ENCODE data around the gene RPS6KA4. TPM values are rescaled to one million over a fixed set of nuclear protein-coding genes. Genes with fewer than 3 reads are reported as not detected.

Gene RPS6KA4
- total RNA-seq, 1 donor from 2014 or later, result 18.7 TPM

DNA sequence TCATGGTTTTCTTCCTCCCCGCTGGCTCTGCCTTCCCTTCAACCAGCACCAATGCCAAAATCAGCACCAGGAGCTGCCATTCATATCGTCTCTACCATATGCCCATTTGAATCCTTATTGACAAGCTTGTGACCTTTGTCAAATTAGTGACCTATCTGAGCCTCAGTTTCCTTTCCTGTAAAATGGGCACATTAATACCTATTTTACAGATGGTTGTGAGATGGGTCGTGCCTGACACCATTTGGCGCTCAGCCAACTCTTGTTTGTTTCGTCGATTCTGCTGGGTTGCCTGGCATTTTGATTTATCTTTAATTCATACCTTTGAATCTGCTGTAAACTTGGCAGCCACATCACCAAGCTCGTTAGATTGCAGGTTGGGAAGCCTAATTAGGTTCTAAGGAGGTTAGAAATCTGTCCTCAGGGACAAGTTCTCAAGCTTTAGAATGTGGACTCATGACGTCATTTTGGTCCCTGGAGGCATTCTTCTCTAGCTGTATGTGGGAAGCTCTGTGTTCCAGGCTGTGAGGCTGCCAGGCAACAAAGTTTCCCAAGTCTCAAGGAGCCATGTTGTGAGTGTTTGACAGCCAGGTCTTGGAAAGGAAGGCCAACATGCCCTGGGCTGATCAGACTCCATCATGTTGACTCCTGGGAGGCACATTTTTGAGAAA is 61.0 kb downstream of the RPS6KA4 start:
- no peak for DNase-seq (ENCODE audit: low spot score, unreplicated experiment)
- Mint-ChIP-seq H3K4me1 (ENCODE audit: low read depth) (peaks cover 3% of the 10 kb centered on the region), H3K27ac (no peak overlapping the region), H3K9me3 (ENCODE audit: low read depth) (peaks cover 8% of the 10 kb centered on the region), H3K4me3 (ENCODE audit: low read depth) (no peak overlapping the region), H3K36me3 (ENCODE audit: insufficient read depth) (peaks cover 3% of the 10 kb centered on the region), H3K27me3 (peaks cover 13% of the 10 kb centered on the region)
- TF ChIP-seq, protein P1, sequence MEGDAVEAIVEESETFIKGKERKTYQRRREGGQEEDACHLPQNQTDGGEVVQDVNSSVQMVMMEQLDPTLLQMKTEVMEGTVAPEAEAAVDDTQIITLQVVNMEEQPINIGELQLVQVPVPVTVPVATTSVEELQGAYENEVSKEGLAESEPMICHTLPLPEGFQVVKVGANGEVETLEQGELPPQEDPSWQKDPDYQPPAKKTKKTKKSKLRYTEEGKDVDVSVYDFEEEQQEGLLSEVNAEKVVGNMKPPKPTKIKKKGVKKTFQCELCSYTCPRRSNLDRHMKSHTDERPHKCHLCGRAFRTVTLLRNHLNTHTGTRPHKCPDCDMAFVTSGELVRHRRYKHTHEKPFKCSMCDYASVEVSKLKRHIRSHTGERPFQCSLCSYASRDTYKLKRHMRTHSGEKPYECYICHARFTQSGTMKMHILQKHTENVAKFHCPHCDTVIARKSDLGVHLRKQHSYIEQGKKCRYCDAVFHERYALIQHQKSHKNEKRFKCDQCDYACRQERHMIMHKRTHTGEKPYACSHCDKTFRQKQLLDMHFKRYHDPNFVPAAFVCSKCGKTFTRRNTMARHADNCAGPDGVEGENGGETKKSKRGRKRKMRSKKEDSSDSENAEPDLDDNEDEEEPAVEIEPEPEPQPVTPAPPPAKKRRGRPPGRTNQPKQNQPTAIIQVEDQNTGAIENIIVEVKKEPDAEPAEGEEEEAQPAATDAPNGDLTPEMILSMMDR (IDR thresholded peaks at IDR 0.05; ENCODE audit: unreplicated experiment), result no peak

Small RNA genes lying within 50 kb of the gene (microRNA-seq; reads per million reads assigned to microRNA genes)
- 3.0 reads per million for gene MIR1237 (ENCODE audit: borderline number of aligned reads, unreplicated experiment)
- gene MIR7155 (ENCODE audit: borderline number of aligned reads, unreplicated experiment), result not detected

Other genes with a start within 250 kb of the RPS6KA4 start
- 28.0 and 30.6 TPM in 2 replicates for gene MACROD1, start 193.0 kb upstream of the RPS6KA4 start, total RNA-seq
- 189 and 209 TPM in 2 replicates for gene STIP1, start 173.0 kb upstream of the RPS6KA4 start, total RNA-seq
- gene FERMT3, start 152.4 kb upstream of the RPS6KA4 start, total RNA-seq, result 5.4 and 5.9 TPM in 2 replicates
- 52.0 and 53.9 TPM in 2 replicates for gene TRPT1, start 133.0 kb upstream of the RPS6KA4 start, total RNA-seq
- gene NUDT22, start 132.9 kb upstream of the RPS6KA4 start, total RNA-seq, result 42.9 and 48.2 TPM in 2 replicates
- gene DNAJC4, start 128.6 kb upstream of the RPS6KA4 start, total RNA-seq, result 35.4 and 39.1 TPM in 2 replicates
- gene VEGFB, start 124.6 kb upstream of the RPS6KA4 start, total RNA-seq, result 66.1 and 68.2 TPM in 2 replicates
- 48.5 and 57.7 TPM in 2 replicates for gene FKBP2, start 118.1 kb upstream of the RPS6KA4 start, total RNA-seq
- 198 TPM in 2 replicates for gene PPP1R14B, start 112.2 kb upstream of the RPS6KA4 start, total RNA-seq
- gene PLCB3, start 107.6 kb upstream of the RPS6KA4 start, total RNA-seq, result 22.6 and 27.3 TPM in 2 replicates
- gene BAD, start 74.5 kb upstream of the RPS6KA4 start, total RNA-seq, result 42.8 and 46.9 TPM in 2 replicates
- 46.7 and 56.5 TPM in 2 replicates for gene GPR137, start 73.3 kb upstream of the RPS6KA4 start, total RNA-seq
- gene KCNK4, start 67.9 kb upstream of the RPS6KA4 start, total RNA-seq, result 0.62 TPM in 1 of 2 replicates, not detected in the other
- gene CATSPERZ, start 58.8 kb upstream of the RPS6KA4 start, total RNA-seq, result not detected in 2 replicates
- gene ESRRA, start 53.6 kb upstream of the RPS6KA4 start, total RNA-seq, result 28.1 and 31.4 TPM in 2 replicates
- gene TRMT112, start 41.6 kb upstream of the RPS6KA4 start, total RNA-seq, result 137 and 149 TPM in 2 replicates
- 157 and 171 TPM in 2 replicates for gene PRDX5, start 41.0 kb upstream of the RPS6KA4 start, total RNA-seq
- 4.3 and 6.2 TPM in 2 replicates for gene CCDC88B, start 19.0 kb upstream of the RPS6KA4 start, total RNA-seq
- not detected in 2 replicates for gene SLC22A11, start 196.8 kb downstream of the RPS6KA4 start, total RNA-seq
- gene SLC22A12, start 232.1 kb downstream of the RPS6KA4 start, total RNA-seq, result not detected in 2 replicates